Measurements from ENCODE around the gene SCRN1. TPM values are rescaled to one million over a fixed set of nuclear protein-coding genes. Genes with fewer than 3 reads are reported as not detected.
A peak's percentile ranks its signal among the peaks of the same experiment; 100 is the strongest.
"Not testable (repeated sequence)": the region's sequence is repeated elsewhere in the genome, so short reads cannot be mapped to it uniquely, and the experiment has no call there.

Gene SCRN1
- total RNA-seq, 1 donor from 2014 or later, result 62.3 TPM

GRCh38 chr7:29968683-29969395 lies 20.8 kb downstream of the SCRN1 start:
- DNase-seq (ENCODE audit: low read depth in 2 of 2), result peak in 1 of 2 donors; percentile 8

- DNase-seq (ENCODE audit: low read depth in 2 of 2), result no peak
Measured at GRCh38 chr7:29965030-29965429, 24.6 kb downstream of the SCRN1 start.

- DNase-seq (ENCODE audit: low read depth in 2 of 2), result no peak
Measured at GRCh38 chr7:29962035-29962434, 27.6 kb downstream of the SCRN1 start.

GRCh38 chr7:29961611-29962010 lies 28.0 kb downstream of the SCRN1 start:
- not testable (repeated sequence) for DNase-seq (ENCODE audit: low read depth in 2 of 2)

GRCh38 chr7:29958667-29959358 lies 30.8 kb downstream of the SCRN1 start:
- DNase-seq (ENCODE audit: low read depth in 2 of 2), result no peak

GRCh38 chr7:29957521-29958310 lies 31.9 kb downstream of the SCRN1 start:
- DNase-seq (ENCODE audit: low read depth in 2 of 2), result no peak

- DNase-seq (ENCODE audit: low read depth in 2 of 2), result no peak
Measured at GRCh38 chr7:29956487-29956836, 33.1 kb downstream of the SCRN1 start.

- DNase-seq (ENCODE audit: low read depth in 2 of 2), result peak in 1 of 2 donors; percentile 12
Measured at GRCh38 chr7:29955799-29956486, 33.7 kb downstream of the SCRN1 start.

- DNase-seq (ENCODE audit: low read depth in 2 of 2), result no peak
Measured at GRCh38 chr7:29955075-29955792, 34.4 kb downstream of the SCRN1 start.

GRCh38 chr7:29953726-29954347 lies 35.8 kb downstream of the SCRN1 start:
- no peak for DNase-seq (ENCODE audit: low read depth in 2 of 2)

GRCh38 chr7:29951206-29951605 lies 38.4 kb downstream of the SCRN1 start:
- DNase-seq (ENCODE audit: low read depth in 2 of 2), result no peak

GRCh38 chr7:29950480-29950879 lies 39.1 kb downstream of the SCRN1 start:
- DNase-seq (ENCODE audit: low read depth in 2 of 2), result no peak

- no peak for DNase-seq (ENCODE audit: low read depth in 2 of 2)
Measured at GRCh38 chr7:29948587-29948986, 41.0 kb downstream of the SCRN1 start.

- DNase-seq (ENCODE audit: low read depth in 2 of 2), result peak; percentile 47 to 72
Measured at GRCh38 chr7:29946428-29947186, 43.0 kb downstream of the SCRN1 start.

- no peak for DNase-seq (ENCODE audit: low read depth in 2 of 2)
Measured at GRCh38 chr7:29945259-29945809, 44.3 kb downstream of the SCRN1 start.

GRCh38 chr7:29940199-29940598 lies 49.4 kb downstream of the SCRN1 start:
- DNase-seq (ENCODE audit: low read depth in 2 of 2), result no peak

GRCh38 chr7:29937132-29937531 lies 52.5 kb downstream of the SCRN1 start:
- no peak for DNase-seq (ENCODE audit: low read depth in 2 of 2)

GRCh38 chr7:29935111-29935510 lies 54.5 kb downstream of the SCRN1 start:
- no peak for DNase-seq (ENCODE audit: low read depth in 2 of 2)

- DNase-seq (ENCODE audit: low read depth in 2 of 2), result no peak
Measured at GRCh38 chr7:29929018-29929807, 60.4 kb downstream of the SCRN1 start.
